ENCODE measurements around the gene NSUN6. TPM values are rescaled to one million over a fixed set of nuclear protein-coding genes. Genes with fewer than 3 reads are reported as not detected.

Gene NSUN6
- total and polyA plus RNA-seq, 2 experiments from 2014 or later, result 18.1 to 37.4 TPM

- TF ChIP-seq REST (IDR thresholded peaks at IDR 0.05; ENCODE audit: unreplicated experiment), result no peak
- no peak for TF ChIP-seq JUNB (IDR thresholded peaks at IDR 0.05; ENCODE audit: unreplicated experiment)
- no peak for TF ChIP-seq NANOG (IDR thresholded peaks at IDR 0.05; ENCODE audit: borderline replicate concordance)
- TF ChIP-seq EZH2phosphoT487 (IDR thresholded peaks at IDR 0.05; ENCODE audit: unreplicated experiment), result no peak
- TF ChIP-seq ZNF114 (CRISPR knock-in tag; IDR thresholded peaks at IDR 0.05), result no peak
- no peak for TF ChIP-seq STAT1 (IDR thresholded peaks at IDR 0.05; ENCODE audit: unreplicated experiment)
- no peak for TF ChIP-seq POLR2AphosphoS5 (IDR thresholded peaks at IDR 0.05; ENCODE audit: low read depth)
- TF ChIP-seq ETS1 (IDR thresholded peaks at IDR 0.05), result no peak
- no peak for TF ChIP-seq CREB1 (CRISPR knock-in tag; IDR thresholded peaks at IDR 0.05; ENCODE audit: low read depth)
Measured at GRCh38 chr10:18527687-18528086, 123.7 kb downstream of the NSUN6 start (continued).

- no peak overlapping the region for H3K4me3 ChIP-seq
- TF ChIP-seq REST (IDR thresholded peaks at IDR 0.05; ENCODE audit: unreplicated experiment) (no peak), JUNB (IDR thresholded peaks at IDR 0.05; ENCODE audit: unreplicated experiment) (no peak), ZNF114 (CRISPR knock-in tag; IDR thresholded peaks at IDR 0.05) (no peak), CTCF (conservative IDR thresholded peaks at IDR 0.05; ENCODE audit: low read depth in 2 of 2) (no peak), CREB1 (CRISPR knock-in tag; IDR thresholded peaks at IDR 0.05; ENCODE audit: low read depth) (no peak), EZH2 (IDR thresholded peaks at IDR 0.05; ENCODE audit: low read depth, unreplicated experiment) (no peak), NANOG (IDR thresholded peaks at IDR 0.05; ENCODE audit: borderline replicate concordance) (no peak)
Measured at GRCh38 chr10:18523858-18524257, 127.5 kb downstream of the NSUN6 start.

More at GRCh38 chr10:18523858-18524257, 127.5 kb downstream of the NSUN6 start:
- Mint-ChIP-seq H3K9me3 (no peaks in the 10 kb centered on the region), H3K36me3 (ENCODE audit: low read depth) (peaks cover 15% of the 10 kb centered on the region), H3K27me3 (ENCODE audit: insufficient read depth, low read depth, poor library complexity) (peaks cover 3% of the 10 kb centered on the region), H3K27ac (no peak overlapping the region), H3K4me3 (no peak overlapping the region), H3K4me1 (peaks cover 5% of the 10 kb centered on the region; the same call in 2 of the 3 replicates)
- Histone ChIP-seq H2AFZ (no peak overlapping the region), H3K36me3 (ENCODE audit: insufficient read depth) (no peaks in the 10 kb centered on the region), H3K4me2 (no peak overlapping the region), H3K4me1 (ENCODE audit: insufficient read depth) (no peaks in the 10 kb centered on the region), H3K27me3 (ENCODE audit: insufficient read depth) (no peaks in the 10 kb centered on the region), H3K27ac (ENCODE audit: low read depth) (no peak overlapping the region), H3F3A (replicated peaks; ENCODE audit: low read depth) (no peaks in the 10 kb centered on the region), H4K20me1 (replicated peaks; ENCODE audit: insufficient read depth) (no peaks in the 10 kb centered on the region; the same call in 1 of the 2 replicates), H3K9me2 (ENCODE audit: insufficient read depth) (no peaks in the 10 kb centered on the region; the same call in 1 of the 2 replicates), H3K79me2 (replicated peaks; ENCODE audit: insufficient read depth) (no peaks in the 10 kb centered on the region)
- DNase-seq (ENCODE audit: low spot score) (no peak), ATAC-seq (no peak)
